Caki2 (cell line): ENCODE measurements around the gene SPECC1L. TPM values are rescaled to one million over a fixed set of nuclear protein-coding genes. Genes with fewer than 3 reads are reported as not detected.
"Not testable (repeated sequence)": the region's sequence is repeated elsewhere in the genome, so short reads cannot be mapped to it uniquely, and the experiment has no call there.

Source experiments
- DNase-seq: peaks from one replicate; pipeline ENCODE4 v3.0.0-alpha.2; 2015; ENCODE audit warnings: low read depth
- in situ Hi-C: cut with HindIII; loops from 2 replicates; pipeline ENCODE4 v1.10.0; 2016; ENCODE audit warnings: low sequenced_read_pairs, low pct_unique_long_range_greater_than_20kb, mixed read lengths
- total RNA-seq: library from RNA; depleted of rRNA; stranded (reverse); fragments of >200 nt; shearing (Covaris generic); gene quantifications from 2 replicates; pipeline ENCODE4 v1.2.3, GENCODE V29; 2014; ENCODE audit warnings: low replicate concordance

The SPECC1L gene
- total RNA-seq, 1 experiment from 2014 or later = 6.7 TPM

- in situ Hi-C loops = no loop called here
- no peak for DNase-seq
Observed at GRCh38 chr22:24305260-24305692, 34.6 kb downstream of the SPECC1L start.

GRCh38 chr22:24310969-24311368 lies 40.3 kb downstream of the SPECC1L start:
- no peak for DNase-seq
- in situ Hi-C loops = no loop called here

GRCh38 chr22:24315367-24315966 lies 44.8 kb downstream of the SPECC1L start:
- DNase-seq = no peak
- in situ Hi-C loops = no loop called here

- in situ Hi-C loops, DNase-seq: not testable (repeated sequence)
Observed at GRCh38 chr22:24316264-24316663, 45.6 kb downstream of the SPECC1L start.

GRCh38 chr22:24317511-24317910 lies 46.9 kb downstream of the SPECC1L start:
- DNase-seq, in situ Hi-C loops: not testable (repeated sequence)

- in situ Hi-C loops = no loop called here
- DNase-seq = no peak
Observed at GRCh38 chr22:24319451-24319850, 48.8 kb downstream of the SPECC1L start.

GRCh38 chr22:24321999-24322398 lies 51.4 kb downstream of the SPECC1L start:
- no peak for DNase-seq
- in situ Hi-C loops = no loop called here

GRCh38 chr22:24322522-24322921 lies 51.9 kb downstream of the SPECC1L start:
- in situ Hi-C loops = no loop called here
- DNase-seq = no peak

GRCh38 chr22:24323233-24323632 lies 52.6 kb downstream of the SPECC1L start:
- in situ Hi-C loops = no loop called here
- no peak for DNase-seq

GRCh38 chr22:24323695-24324094 lies 53.1 kb downstream of the SPECC1L start:
- in situ Hi-C loops = no loop called here
- no peak for DNase-seq

GRCh38 chr22:24324137-24324536 lies 53.5 kb downstream of the SPECC1L start:
- in situ Hi-C loops = no loop called here
- DNase-seq = no peak

GRCh38 chr22:24325105-24325757 lies 54.6 kb downstream of the SPECC1L start:
- DNase-seq = peak; percentile 55
- in situ Hi-C loops = no loop called here

- no peak for DNase-seq
- in situ Hi-C loops = no loop called here
Observed at GRCh38 chr22:24326266-24326665, 55.6 kb downstream of the SPECC1L start.

- DNase-seq = no peak
- in situ Hi-C loops = no loop called here
Observed at GRCh38 chr22:24327832-24328231, 57.2 kb downstream of the SPECC1L start.

- in situ Hi-C loops = no loop called here
- DNase-seq = no peak
Observed at GRCh38 chr22:24329453-24329852, 58.8 kb downstream of the SPECC1L start.

GRCh38 chr22:24330636-24331035 lies 60.0 kb downstream of the SPECC1L start:
- in situ Hi-C loops = no loop called here
- no peak for DNase-seq

GRCh38 chr22:24331468-24332440 lies 61.1 kb downstream of the SPECC1L start:
- in situ Hi-C loops = no loop called here
- DNase-seq = no peak

- DNase-seq = no peak
- in situ Hi-C loops = no loop called here
Observed at GRCh38 chr22:24333301-24333700, 62.7 kb downstream of the SPECC1L start.

- no peak for DNase-seq
- in situ Hi-C loops = no loop called here
Observed at GRCh38 chr22:24335496-24335895, 64.9 kb downstream of the SPECC1L start.
